Measurements from ENCODE around the gene ABHD17B.

- TF ChIP-seq, protein P1, sequence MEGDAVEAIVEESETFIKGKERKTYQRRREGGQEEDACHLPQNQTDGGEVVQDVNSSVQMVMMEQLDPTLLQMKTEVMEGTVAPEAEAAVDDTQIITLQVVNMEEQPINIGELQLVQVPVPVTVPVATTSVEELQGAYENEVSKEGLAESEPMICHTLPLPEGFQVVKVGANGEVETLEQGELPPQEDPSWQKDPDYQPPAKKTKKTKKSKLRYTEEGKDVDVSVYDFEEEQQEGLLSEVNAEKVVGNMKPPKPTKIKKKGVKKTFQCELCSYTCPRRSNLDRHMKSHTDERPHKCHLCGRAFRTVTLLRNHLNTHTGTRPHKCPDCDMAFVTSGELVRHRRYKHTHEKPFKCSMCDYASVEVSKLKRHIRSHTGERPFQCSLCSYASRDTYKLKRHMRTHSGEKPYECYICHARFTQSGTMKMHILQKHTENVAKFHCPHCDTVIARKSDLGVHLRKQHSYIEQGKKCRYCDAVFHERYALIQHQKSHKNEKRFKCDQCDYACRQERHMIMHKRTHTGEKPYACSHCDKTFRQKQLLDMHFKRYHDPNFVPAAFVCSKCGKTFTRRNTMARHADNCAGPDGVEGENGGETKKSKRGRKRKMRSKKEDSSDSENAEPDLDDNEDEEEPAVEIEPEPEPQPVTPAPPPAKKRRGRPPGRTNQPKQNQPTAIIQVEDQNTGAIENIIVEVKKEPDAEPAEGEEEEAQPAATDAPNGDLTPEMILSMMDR (IDR thresholded peaks at IDR 0.05; ENCODE audit: low read depth, low read length): no peak
- no peak for TF ChIP-seq POLR2A (IDR thresholded peaks at IDR 0.05; ENCODE audit: extremely low read depth, insufficient read length)
- TF ChIP-seq, protein P2, sequence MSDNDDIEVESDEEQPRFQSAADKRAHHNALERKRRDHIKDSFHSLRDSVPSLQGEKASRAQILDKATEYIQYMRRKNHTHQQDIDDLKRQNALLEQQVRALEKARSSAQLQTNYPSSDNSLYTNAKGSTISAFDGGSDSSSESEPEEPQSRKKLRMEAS (IDR thresholded peaks at IDR 0.05; ENCODE audit: low read depth, low read length): no peak
Measured at GRCh38 chr9:71908825-71909224, 2.2 kb downstream of the ABHD17B start.

All from NB4 (cell line).